NCI-H1436 treated with DMSO at 0.1 percent for 48 hours (cell line): ENCODE results near the gene POU3F2.
A peak's percentile ranks its signal among the peaks of the same experiment; 100 is the strongest.

Experiments
- DNase-seq: peaks from one replicate; lab custom pipeline; 2025; lab: John Stamatoyannopoulos, UW

POU3F2 gene

DNA sequence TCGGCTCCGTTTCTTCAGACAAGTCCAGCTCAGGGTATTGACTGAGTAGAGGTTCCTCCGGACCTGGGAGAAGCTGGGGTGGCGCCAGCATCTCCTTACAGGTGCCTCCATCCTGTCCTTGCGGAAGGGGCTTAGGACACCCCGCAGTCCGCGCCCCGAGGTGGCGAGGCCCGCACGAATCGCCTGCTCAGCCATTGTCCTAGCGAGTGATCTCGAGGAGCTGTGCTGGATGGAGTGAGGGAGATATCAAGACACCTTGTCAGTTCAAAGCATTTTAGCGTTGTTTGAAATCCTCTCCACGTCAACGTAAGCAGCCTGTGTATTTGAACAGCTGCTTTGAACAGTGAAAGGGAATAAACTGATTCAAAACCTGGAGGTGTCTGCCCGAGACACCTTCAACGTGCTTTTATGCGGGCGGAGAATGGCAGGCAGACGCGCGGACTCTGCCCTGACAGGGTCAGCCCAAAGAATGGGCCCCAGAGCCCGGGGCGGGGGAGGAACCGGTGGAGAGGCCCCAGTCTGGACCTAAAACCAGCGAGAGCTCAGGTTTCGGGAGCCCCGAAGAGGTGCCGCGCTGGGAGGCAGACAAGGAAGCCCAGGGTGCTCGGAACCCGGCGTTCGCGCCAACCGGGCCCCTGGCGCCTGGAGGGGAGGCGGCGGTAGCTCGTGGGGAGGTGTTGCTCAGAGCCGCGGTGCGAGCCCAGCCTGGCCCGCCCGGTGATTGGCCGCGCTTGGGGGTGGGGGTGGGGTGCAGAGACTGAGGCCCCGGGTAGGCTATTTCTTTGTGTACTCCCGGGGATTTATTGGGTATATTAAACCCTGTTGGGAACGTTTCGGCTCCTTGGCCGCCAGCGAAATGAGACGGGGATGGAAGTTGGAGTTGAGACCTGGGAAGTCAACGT lies 3.1 kb upstream of the POU3F2 start:
- no peak for DNase-seq

DNA sequence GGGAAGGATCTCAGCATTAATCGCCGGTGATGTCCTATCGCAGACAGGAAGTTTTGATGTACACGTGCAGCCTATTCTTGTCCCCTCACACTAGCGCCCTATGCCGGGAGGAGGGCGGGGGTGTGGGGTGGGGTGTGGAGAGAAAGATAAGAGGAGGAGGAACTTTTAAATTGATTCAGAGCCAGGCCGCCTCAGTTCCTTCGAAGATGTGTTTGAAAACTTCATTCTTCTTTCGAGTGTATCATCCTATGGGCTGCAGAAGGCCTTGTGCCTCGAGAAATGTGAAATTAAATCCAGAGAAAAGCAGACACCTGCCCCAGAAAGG lies 2.5 kb upstream of the POU3F2 start:
- DNase-seq: peak; percentile 43

GRCh38 chr6:98832284-98833056 lies 1.9 kb upstream of the POU3F2 start:
- DNase-seq: no peak

DNA sequence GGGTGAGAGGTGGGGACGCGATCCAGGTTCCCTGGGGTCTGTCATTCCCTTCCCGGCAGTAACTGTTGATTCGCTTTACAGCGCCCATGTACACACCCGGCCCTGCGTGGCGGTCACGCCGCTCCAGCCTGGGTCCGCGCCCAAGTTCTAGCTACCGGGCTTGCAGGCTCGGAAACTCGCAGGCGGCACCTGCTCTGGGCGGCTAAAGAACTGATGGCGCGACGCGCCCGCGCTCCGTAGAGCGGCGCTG lies 1.4 kb upstream of the POU3F2 start:
- peak; percentile 43 for DNase-seq

DNA sequence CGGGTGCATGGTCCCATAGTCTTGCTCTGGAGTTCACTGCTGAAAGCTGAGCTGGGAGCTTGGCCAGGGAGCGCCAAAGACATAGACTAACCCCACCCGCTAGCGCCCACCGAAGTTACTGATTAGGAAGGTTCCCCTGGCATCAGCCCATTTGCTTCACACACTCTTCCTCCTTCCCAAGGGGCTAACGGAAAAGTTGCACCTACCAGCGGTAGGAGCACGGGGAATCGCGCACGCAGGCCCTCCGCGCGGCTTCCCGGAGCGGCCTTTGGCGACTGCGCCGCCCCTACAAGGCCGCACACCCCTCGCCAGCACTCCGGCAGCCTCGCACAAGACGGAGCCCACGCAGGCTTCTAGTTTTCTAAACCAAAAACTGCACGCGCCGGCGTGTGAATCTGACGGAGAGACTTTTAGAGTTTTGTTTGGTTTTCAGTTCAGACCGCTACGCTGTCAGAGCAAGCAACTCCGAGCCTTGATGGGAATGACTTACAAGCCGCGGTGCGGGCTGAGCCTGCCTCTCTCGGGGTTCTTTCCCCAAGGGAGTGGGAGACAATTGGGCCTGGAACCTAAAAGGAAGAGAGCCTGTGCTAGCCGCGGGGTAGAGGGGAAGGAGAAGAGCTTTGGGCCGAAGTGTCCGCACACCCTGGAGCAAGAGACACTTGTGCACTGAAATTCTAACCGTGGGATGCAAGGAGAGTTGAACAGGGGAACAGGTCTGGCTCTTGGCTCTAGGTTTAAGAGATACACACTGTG lies 891 bp upstream of the POU3F2 start:
- DNase-seq: no peak

DNA sequence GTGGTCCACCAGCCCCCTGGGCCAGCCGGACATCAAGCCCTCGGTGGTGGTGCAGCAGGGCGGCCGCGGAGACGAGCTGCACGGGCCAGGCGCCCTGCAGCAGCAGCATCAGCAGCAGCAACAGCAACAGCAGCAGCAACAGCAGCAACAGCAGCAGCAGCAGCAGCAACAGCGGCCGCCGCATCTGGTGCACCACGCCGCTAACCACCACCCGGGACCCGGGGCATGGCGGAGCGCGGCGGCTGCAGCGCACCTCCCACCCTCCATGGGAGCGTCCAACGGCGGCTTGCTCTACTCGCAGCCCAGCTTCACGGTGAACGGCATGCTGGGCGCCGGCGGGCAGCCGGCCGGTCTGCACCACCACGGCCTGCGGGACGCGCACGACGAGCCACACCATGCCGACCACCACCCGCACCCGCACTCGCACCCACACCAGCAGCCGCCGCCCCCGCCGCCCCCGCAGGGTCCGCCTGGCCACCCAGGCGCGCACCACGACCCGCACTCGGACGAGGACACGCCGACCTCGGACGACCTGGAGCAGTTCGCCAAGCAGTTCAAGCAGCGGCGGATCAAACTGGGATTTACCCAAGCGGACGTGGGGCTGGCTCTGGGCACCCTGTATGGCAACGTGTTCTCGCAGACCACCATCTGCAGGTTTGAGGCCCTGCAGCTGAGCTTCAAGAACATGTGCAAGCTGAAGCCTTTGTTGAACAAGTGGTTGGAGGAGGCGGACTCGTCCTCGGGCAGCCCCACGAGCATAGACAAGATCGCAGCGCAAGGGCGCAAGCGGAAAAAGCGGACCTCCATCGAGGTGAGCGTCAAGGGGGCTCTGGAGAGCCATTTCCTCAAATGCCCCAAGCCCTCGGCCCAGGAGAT lies 1.0 kb downstream of the POU3F2 start:
- DNase-seq: no peak

DNA sequence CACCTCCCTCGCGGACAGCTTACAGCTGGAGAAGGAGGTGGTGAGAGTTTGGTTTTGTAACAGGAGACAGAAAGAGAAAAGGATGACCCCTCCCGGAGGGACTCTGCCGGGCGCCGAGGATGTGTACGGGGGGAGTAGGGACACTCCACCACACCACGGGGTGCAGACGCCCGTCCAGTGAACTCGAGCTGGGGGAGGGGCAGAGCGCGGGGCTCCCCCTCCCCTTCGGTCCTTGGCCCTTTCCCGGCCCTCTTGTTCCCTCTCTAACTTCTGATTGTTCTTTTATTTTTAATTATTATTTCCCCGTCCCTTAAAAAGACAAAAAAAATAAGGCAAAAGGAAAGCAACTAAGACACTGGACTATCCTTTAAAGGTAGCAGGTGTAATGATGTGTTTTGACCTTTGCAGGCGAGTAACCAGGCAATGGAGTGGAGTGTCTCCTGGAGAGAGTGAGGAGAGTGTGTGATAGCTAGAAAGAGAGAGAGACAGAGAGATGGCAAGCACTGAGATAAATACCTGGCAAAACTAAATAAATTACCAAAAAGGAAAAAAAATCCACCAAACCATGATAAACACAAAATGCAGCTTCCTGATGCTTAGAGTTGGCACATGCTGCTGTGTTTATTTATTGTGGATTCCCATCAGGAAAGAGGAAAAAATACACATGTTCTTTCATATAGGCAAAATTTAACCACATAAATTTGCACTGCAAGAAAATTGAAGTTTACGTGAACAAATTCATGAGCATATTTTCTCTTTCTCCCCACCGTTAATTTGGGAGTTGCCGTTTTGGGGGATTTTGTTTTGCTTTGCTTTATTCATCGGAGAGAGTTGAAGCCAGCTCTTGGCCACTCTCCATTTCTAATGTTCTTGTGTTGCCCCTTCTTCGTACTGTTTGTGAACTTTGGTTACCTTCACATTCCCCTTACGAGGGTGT lies 1.9 kb downstream of the POU3F2 start:
- DNase-seq: no peak

DNA sequence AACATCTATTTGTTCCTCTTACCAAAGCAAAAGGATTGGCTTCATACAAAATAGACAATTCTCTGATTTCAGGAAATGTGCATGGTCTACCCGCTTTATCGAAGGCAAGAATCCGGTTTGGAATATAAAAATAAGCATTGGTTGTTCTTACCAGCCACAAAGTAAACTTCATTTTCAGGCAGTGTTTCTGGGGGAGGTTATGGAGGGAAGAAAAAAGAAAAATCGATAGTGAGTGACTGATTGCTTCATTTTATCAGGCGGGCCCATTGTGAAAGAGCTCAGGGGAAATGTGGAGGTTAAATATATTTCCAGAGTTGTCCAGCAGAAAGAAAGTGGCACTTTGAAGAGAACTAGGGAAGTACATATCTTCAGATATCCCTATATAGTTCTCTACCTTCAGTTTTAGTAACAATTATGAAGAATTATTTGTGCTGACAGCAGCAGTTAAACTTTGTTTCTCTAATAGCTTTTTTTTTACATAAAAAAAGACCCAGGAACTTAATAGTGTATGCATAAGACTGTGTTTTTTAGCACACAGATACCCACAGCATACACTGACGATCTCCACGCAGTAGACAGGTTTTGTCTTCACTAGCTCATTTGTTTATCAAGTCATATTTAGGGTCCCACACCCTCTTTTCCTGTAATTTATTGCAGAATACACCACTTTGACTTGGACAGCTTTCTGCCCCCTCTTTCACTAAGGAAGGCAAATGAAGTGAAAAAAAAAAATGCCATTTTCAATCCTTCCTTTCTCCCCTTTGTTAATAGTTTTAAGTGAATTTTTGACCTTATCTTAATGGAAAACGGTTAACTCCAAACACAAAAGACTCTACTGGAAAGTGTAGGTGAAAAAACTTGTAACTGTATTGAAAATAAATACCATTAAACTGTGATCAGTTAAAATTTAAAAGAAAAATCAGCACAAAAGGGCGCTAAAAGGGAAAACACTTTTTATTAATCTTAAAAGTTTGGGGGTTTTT lies 2.9 kb downstream of the POU3F2 start:
- no peak for DNase-seq

DNA sequence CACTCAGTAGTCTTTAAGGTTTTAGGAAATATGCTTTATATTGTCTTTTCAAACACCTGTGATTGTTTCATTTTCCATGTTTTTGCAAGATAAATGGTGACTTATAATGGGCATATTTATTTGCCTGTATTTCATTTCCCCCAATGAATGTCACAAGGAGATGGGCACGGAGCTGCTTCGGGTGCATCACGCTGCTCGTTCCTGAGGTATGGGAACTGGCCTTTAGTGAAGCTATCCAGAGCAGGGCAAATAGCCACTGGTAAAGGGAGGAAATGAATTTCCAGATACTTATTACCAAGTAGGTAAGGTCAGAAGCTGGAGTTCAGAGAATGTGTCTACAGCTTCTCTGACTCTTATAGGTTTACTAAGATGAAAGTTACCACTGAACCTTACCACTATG lies 3.7 kb downstream of the POU3F2 start:
- no peak for DNase-seq

- DNase-seq: no peak
Observed at GRCh38 chr6:98838975-98839374, 4.6 kb downstream of the POU3F2 start.

GRCh38 chr6:98839781-98840361 lies 5.5 kb downstream of the POU3F2 start:
- no peak for DNase-seq

DNA sequence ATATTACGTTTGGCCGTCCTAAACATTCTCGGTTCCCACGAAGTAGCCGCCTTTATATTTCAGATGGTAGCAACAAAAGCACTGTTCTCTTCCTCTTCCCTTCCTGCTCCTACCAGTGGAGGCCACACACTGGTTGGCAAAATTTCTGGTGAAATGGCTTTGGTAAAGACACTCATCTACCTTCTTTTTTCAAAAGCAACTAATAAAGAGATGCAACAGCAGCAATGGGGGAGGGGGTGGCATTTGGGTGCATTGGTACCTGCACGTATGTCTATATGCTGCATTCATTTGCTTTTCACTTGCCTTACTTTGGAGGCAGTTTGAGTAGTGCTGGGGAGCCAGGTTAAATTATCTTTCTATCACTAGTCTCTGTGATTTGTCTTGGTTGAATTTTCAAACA lies 6.0 kb downstream of the POU3F2 start:
- DNase-seq: no peak

- DNase-seq: no peak
Observed at GRCh38 chr6:98840996-98841513, 6.7 kb downstream of the POU3F2 start.

GRCh38 chr6:98841621-98842341 lies 7.4 kb downstream of the POU3F2 start:
- no peak for DNase-seq

GRCh38 chr6:98842342-98843180 lies 8.2 kb downstream of the POU3F2 start:
- no peak for DNase-seq

GRCh38 chr6:98843271-98844243 lies 9.2 kb downstream of the POU3F2 start:
- DNase-seq: no peak
